ENCODE data around the gene GINS2.

- TF ChIP-seq CTCF (conservative IDR thresholded peaks at IDR 0.05; ENCODE audit: low read length) (no peak), EZH2phosphoT487 (IDR thresholded peaks at IDR 0.05; ENCODE audit: borderline replicate concordance, low read depth, low read length) (no peak)
These were observed 13.9 kb downstream of the GINS2 start for GRCh38 chr16:85674828-85675227.

All from OCI-LY7 (cell line).